GM04504 (cell line): ENCODE data around the gene EML4.

Experiments used
- DNase-seq: peaks from one replicate; pipeline ENCODE4 v3.0.0-alpha.2; 2012; ENCODE audit warnings: low read depth

EML4 gene

DNA sequence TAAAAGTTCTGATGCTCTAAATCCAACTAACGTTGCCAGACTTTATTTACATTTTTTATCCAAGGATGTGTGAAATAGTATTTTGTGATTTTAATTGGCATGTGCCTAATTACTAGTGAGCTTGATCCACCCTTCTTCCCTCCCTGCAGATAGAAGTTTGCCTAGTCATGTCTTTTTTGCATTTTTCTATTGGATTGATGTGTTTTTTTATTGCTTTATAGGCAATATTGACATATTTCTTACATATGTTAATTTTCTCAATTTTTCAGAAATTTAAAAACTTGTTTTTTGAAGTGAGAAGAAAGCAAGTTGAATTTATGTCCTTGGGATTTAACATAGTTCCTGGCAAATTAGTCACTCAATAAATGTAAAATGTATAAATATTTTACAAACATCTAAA is 56.4 kb downstream of the EML4 start:
- no peak for DNase-seq

DNA sequence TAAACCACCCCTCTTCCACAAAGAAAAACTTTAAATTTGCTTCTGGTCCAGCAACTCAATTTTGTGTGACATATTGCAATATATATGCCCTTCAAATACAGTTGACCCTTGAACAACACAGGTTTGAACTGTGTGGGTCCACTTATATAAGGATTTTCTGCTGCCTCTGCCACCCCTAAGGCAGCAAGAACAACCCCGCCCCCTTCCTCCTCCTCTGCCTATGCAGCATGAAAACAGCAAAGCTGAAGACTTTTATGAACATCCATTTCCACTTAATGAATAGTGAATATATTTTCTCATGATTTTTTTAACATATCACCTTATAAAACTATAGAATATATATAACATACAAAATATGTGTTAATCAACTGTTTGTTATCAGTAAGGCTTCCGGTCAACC is 58.3 kb downstream of the EML4 start:
- DNase-seq = no peak

DNA sequence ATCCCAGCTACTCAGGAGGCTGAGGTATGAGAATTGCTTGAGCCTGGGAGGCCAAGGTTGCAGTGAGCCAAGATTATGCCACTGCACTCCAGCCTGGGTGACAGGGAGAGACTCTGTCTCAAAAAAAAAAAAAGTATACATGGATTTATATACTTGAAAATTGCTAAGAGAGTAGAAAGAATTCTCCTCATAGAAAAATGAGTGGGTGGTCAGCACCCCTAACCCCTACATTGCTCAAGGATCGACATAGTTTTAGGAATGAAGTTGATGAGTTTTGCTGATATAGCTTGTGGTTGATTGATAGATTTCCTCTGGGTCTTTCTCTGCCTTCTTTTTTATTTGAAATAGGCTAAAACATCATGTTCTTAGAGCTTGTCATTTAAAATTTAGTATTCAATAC is 58.9 kb downstream of the EML4 start:
- no peak for DNase-seq

DNA sequence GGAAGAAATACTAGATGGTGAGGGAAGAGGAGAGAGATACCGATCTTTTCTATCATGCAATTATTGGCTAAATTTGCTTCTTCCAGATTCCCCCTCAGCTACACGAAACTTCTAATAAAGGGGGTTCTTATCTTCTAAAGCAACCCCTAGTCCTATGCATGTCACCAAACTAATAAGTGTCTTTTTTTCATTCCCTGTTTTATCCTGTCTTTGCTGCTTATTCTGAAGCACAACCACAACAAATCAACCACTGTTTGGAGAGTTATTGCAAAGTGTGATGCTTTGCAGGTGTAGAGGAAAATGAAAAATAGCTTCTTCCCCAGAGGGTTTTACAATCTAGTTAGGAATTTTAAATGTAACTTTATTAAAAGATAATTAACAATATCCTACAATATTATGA is 60.8 kb downstream of the EML4 start:
- no peak for DNase-seq

DNA sequence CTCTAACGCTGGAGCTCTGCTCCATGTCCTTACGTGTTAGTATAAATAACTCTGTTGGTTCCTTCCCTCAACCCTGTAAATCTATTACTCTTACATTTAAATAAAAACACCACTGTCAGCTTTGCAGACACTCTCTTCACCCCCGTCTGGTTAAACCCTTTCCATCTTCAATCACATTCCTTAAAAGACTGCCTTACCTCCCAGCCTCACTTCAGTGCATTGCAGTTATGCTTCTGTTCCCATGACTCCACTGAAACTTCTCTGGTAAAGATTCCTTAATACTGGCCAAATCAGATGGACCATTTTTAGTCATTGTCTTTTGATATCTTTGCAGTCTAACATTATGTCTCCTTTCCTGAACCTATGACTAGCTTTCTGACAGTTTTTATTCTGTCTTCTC is 61.7 kb downstream of the EML4 start:
- DNase-seq = no peak

DNA sequence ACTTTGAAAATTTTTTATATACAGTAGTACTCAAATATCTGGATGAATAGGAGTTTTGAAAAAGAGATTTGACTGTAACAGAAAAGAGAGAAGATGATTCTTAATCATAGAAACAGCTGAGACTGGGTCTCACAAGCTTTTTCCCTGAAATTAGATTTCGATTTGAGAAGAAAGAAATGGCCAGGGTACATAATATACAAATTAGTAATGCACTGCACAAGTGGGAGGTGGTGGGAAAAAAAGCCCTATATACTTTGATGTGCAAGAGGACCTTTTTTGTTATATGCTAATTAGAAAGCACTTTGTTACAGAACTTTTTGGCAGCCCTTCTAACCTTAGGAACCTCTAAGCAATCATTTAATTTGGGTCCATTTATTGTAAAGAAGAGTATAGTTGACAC is 62.9 kb downstream of the EML4 start:
- DNase-seq = no peak

DNA sequence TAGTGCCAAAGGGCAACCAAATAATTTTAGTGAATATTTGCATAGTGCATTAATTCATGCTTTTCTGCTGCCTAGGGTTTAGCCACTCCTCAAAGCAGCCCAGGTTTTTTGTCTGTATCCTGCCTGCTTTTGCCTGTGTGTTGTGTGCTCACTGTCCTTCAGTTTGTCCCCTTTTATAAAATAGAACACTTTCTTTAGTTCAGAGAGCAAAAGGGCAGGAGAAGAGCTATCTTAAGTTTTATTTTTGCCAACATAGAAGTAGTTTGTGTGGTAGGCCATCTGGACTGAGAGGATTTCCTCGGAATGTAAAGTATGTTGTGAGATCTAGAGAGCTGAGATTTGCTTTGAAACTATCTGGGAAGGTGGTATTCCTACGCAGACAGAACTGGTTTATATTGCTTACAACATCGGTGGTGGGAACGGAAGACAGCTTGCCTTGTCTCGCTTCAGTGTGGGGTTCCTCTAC is 64.9 kb downstream of the EML4 start:
- DNase-seq = no peak

DNA sequence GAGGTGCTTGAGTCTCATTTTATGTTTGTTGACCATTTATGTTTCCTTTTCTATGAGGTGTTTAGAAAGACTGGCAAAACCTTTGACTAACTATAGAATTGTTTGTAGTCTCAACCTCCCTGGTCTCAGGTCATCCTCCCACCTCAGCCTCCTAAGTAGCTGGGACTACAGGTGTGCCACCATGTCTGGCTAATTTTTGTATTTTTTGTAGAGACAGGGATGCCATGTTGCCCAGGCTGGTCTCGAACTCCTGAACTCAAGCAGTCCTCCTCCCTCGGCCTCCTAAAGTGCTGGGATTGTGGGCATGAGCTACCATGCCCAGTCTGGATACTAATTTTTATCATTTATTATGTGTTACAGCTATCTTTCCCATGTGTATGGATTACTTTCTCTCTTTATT is 67.8 kb downstream of the EML4 start:
- no peak for DNase-seq

DNA sequence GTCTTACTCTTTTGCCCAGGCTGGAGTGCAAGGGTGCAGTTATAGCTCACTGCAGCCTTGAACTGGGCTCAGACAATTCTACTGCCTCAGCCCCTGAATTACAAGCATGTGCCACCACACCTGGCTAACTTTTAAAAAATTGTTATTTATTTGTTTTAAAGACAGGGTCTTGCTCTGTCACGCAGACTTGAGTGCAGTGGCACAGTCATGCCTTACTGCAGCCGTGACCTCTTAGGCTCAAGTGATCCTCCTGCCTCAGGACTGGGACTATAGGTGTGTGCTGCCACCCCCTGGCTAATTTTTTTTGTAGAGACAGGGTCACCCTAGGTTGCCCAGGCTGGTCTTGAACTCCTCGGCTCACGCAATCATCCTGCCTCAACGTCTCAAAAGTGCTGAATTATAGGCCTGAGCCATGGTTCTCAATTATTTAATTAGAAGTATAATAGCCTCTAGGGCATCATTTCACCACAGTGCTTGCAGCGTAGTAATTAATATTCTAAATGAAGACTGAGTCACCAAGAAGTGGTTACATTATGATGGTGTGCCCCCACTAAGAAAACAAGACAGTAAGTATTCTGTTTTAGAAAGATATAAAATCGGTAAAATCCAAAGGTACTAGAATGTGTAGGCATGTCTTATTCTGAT is 69.6 kb downstream of the EML4 start:
- DNase-seq = no peak

DNA sequence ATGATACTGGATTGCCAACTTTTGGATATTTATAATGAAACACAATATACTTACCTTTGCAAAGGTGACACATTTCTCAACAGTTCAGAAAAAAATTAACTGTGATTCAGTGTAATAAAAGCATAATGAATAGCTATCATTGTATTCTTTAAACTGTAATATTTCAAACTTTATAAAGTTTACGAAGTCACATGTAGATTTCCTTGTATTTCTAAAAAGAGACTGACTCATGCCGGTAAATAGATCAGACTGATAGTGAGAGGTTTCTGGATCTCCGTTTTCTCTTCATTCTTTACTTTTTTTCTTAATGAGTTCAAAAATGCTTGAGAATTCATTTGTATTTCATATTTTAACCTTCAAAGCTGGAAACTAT is 70.1 kb downstream of the EML4 start:
- DNase-seq = no peak

DNA sequence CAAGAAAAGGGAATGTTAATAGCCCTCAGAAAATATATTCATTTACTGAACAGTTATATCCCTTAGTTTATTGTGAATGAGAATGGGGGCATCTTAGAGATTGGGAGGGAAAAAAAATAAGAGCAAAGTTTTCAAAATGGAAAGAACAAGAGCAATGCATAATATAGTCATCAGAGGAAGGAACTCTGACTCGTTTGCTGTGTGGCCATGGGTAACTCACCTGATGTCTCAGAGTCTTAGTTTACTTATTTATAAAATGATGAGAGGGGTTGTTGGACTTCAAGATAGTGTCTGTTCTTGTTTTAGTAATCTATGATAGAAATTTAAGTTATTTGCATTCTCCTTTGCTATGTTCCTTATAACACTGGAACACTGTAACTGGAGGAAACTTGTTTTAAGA is 70.7 kb downstream of the EML4 start:
- no peak for DNase-seq

DNA sequence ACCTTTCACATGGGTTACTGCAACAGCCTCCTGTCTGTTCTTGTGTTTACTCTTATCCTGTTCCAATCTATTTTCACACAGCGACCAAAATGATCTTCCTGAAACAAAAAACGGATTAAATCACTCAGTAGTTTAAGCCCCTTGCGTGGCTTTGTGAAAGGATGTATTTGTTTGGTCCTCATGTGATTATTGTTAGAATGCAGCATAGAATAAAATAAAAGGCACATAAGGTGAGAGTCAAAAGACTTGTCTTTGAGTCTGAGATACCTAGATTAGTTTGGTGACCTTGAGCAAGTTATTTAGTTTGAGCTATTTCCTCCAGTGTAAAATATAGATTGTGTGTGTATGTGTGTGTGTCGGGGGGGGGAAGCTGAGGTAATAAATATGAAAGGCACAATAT is 72.4 kb downstream of the EML4 start:
- no peak for DNase-seq

DNA sequence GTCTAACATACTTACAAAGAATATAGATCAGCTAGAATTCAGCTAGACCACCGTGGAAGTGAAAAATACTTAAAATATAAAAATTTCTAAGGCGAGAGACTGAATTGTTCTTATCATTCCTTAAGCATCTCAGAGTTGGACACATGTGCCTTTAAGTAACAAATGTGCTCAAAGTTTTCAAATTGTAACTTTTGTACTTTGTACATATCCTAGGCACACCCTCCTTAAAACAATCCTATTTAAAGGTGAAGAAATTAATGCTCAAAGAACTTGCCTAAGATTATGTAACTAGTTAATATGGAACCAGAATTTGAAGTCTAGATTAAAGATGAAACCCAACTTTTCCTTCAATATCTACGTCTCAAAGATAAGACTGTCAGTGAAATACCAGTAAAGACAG is 74.1 kb downstream of the EML4 start:
- no peak for DNase-seq

DNA sequence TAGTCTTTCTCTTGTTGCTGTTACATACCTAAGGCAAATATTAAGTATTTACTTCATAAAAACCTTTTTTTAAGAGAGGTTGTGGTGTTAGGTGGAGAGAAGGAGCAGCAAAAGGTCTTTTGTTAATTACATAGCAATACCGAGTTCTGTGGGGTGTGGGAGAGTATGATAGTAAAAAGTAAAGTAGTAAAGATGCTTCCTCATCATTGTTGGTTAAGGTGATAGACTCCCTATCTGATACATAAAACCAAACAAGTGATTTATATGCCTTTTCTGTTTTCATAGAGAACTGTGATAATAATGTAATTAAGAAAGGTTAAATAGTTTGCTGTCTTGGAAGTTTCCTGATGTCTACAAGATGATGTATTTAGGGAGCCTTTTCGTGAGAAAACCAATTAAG is 75.4 kb downstream of the EML4 start:
- DNase-seq = no peak

DNA sequence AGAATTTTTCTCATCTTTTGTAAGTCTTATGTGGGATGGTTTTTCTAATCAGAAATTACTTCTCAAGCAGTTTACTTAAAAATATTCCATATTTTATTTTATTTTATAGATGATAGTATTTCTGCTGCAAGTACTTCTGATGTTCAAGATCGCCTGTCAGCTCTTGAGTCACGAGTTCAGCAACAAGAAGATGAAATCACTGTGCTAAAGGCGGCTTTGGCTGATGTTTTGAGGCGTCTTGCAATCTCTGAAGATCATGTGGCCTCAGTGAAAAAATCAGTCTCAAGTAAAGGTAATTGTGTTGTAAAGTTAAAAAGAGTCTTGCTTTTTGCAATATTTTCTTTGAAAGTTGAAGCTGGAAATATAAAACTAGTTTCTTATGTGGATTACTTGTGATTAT is 76.2 kb downstream of the EML4 start:
- DNase-seq = no peak

DNA sequence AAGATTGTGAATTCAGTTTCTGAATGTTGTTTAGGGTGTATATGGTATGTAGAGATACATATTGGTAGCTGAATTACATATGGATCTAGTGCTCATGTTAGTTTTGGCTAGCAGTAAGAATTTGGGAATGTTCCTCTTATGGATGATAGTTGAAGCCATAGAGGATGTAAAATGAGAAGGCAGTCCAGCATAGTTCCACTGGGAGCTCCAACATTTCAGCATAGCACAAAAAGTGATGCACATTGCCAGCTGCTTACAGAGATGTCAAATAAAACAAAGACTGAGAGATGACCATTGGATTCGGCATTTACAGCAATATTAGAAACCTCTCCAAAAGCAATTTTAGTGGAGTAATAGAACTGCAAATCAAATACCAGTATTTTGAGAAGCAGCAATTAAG is 77.4 kb downstream of the EML4 start:
- no peak for DNase-seq

DNA sequence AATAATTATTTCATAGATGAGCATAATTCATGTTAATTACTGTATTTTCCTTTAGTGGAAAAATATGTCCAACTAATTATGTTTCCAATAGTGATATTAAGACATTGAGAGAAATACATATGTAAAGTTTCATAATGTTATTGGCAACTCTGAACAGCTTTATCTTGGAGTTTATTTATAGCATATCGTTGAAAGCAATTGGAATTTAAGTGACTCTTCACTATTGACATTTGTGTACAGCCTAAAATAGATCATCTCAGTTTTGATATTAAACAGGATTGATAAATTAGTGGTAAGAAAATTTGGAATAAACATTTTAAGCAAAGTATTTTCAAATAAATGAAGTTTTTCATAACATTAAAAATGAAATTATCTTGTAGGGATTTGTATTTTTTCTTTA is 79.7 kb downstream of the EML4 start:
- DNase-seq = no peak

DNA sequence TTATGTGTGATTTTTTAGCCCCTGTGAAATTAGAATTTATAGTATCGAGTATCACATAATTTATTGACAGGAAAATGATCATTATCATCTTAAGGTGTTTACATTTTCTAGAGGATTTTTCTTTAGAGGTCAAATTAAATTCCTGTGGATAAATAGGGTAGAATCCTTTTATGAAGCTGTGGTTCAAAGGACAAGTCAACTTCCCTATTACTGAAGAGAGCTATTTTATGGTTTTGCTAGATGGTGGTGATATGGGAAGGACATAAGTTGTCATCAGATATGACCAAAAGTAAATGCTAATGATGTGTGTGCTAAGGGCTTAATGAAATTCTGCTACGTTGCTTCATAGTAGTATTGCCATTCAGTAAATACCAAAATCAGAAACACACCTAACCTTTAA is 80.1 kb downstream of the EML4 start:
- DNase-seq = no peak

DNA sequence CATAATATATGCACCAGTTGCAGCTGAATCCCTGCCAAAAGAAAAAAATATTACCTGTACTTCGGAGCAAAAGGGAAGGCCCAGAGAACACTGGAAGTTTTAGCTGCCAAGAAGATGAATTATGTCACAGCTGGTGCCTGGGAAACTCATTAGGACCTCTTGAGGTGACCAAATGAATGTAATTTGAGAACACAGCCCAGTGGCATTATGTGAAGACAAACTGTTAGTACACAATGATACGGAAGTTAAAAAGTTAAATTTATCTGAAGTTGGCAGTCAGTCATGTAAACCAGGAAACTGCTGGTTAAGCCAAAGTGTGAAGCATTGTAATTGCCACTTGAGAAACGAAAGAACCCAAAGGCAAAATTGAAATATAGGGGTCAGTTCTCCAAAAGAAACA is 80.7 kb downstream of the EML4 start:
- no peak for DNase-seq

DNA sequence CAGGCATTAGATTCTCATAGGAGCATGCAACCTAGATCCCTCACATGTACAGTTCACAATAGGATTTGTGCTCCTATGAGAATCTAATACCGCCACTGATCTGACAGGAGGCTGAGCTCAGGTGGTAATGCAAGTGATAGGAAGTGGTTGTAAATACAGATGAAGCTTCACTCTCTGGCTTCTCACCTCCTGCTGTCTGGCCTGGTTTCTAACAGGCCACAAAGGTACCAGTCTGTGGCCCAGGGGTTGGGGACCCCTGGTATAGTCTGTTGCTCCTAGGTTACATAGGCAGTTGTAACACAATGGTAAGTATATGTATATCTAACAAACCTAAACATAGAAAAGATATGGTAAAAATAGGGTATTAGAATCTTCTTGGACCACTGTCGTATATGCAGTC is 81.8 kb downstream of the EML4 start:
- DNase-seq = no peak

DNA sequence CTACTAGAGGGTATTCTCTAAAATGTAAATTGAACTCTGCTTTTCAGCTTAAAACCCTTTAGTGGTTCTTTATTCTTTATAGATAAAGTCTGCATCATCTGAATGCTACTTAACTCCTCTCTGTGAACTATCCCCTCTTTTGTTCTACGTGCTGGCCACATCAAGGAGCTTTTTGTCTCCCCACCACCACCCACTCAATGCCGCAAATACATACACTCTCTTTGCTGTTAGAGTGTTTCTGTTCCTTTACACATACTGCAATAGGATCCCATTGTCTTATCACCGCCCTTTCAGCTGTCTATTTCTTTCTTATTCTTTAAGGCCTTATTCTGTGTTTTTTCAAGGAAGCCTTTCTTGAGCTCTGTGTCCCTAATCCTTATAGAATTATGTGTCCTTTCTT is 83.3 kb downstream of the EML4 start:
- no peak for DNase-seq

DNA sequence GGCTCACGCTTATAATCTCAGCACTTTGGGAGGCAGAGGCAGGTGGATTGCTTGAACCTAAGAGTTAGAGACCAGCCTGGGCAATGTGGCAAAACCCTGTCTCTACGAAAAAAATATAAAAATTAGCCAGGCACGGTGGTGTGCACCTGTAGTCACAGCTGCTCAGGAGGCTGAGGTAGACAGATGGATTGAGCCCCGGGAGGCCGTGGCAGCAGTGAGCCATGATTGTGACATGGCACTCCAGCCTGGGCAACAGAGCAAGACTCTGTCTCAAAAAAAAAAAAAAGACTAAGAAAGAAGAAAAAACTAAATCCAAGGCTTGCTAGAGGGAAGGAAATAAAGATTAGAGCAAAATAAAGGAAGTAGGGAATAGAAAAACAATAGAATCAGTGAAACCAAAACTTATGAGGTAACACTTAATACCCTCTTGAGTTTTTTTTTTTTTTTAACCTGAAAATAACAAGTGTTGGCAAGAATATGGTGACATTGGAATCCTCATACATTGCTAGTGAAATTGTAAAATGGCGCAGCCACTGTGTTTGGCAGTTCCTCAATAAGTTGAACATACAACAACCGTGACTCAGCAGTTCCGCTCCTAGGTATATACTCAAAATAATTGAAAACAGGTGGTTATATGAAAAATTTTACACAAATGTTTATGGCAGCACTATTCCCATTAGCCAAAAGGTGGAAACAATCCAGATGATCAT is 85.2 kb downstream of the EML4 start:
- DNase-seq = no peak

DNA sequence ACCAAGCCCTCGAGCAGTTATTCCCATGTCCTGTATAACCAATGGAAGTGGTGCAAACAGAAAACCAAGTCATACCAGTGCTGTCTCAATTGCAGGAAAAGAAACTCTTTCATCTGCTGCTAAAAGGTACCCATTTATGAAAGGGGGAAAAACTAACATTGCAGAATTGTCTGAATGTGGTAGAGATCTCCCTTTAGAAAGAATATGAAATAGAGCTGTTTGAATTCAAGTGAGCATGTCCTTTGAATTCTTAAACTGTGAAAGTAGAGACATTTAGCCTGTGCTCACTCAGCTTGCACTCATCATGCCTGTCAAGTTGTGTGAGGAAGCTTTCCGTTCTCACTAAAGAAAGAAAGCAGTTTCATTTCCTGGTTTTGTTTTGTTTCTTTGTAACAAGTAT is 87.4 kb downstream of the EML4 start:
- no peak for DNase-seq

DNA sequence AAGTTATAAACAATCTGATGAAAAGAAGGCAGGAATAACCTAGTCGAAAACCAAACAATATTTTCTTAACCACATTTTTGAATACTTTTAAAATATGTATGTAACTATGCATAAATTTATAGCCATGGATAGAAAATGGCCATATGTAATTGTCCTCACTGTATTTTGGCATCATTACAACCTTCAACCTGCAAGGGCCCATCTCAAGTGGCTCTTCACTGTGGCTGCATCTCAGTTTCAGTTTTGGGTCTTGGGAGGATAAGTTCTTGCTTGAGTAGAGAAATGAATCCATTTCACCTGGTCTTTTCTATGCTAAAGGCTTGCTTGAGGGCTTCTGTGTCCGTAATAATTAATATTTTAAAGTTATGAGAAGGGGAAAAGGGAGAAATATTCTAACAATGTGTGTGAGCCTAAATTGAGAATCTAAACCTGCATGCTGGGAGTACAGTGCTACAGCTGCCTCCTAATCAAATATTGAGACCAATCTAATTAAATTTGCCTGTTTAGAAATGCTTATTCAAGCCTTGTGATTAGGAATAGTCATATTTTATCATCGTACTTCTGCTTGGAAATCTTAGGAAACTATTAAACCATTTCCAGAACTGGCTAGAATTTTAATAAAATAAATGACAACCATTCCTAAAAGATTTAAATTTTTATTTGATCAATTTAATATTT is 92.5 kb downstream of the EML4 start:
- no peak for DNase-seq
